HG03097 (cell line): ENCODE data around the gene HACE1.
"Not testable (repeated sequence)": the region's sequence is repeated elsewhere in the genome, so short reads cannot be mapped to it uniquely, and the experiment has no call there.

Source experiments
- ATAC-seq: cut with Tn5 transposase; IDR thresholded peaks from one replicate; pipeline ENCODE4 v1.9.1; 2021; ENCODE audit not compliant: unreplicated experiment, low FRiP score

HACE1 gene

DNA sequence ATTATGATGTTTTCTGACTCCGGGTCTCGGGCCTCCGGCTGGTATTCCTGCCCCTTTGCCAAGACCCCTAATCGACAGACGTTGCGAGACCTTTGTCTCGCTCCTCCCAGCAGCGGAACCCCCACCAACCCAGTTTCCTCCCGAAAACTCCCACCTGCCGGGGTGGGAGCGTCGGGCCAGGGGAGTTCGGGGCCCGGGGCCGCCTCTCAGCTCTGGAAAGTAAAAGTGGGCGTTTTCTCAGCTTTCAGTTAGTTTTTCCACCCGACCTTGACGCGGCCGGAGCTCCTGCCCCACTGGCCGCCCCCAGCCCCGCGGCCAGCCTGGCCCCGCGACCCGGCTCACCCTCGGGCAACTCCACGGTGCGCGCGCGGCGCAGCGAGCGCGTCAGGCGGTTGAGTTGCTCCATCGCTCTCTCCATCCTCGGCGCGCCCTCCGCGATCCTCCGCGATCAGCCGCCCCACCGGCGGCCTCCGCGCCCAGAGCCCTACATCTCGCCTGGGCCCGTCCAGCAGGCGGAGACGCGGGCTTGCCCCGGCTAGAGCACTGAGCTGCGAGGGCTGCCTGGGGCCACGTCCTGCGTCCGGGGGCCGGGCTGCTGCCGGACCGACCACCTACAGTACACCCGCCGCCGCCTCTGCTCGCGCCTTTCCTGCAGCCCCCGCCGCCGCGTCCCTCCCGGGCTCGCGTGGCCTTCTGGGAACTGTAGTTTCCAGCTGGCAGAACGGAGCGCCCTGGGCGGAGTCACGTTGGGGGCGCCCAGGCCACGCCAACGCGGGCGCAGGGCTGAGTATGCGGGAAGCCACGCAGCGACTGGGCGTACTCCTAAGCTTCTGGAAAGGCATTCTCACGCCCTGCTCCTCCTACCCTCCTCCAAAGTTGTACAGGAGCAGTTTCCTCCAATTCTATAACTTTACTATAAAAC, at the start of gene HACE1:
TSS of gene HACE1 (minus strand) at position 695 of the 922 bp plus-strand sequence. CDS start at position 418, 277 bp downstream.
- peak; percentile 99 for ATAC-seq

DNA sequence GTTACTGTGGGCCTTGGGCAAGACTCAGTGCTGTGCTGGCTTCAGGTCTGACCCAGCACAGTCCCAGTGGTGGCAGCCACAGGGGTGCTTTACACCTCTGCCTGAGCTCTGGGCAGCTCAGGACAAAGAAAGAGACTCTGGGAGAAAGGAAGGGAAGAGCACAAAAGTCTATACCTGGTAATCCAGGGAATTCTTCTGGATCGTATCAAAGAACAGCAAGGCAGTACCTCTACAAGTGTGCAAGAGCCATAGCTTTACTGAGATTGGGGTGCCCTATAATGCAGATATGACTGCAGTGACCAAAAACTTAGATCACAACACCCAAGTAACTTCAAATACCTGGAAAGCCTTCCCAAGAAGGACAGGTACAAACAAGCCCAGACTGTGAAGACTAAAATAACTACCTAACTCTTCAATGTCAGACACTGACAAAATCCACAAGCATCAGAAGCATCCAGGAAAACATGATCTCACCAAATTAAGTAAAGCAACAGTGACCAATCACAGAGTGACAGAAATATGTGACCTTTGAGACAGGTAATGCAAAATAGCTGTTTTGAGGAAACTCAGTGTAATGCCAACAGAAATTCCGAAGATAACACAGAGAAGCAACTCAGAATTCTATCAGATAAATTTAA, 49.3 kb upstream of the HACE1 start:
- no peak for ATAC-seq

GRCh38 chr6:104908031-104908887, 48.5 kb upstream of the HACE1 start:
- ATAC-seq = no peak

- not testable (repeated sequence) for ATAC-seq
These were observed 39.2 kb upstream of the HACE1 start for GRCh38 chr6:104898893-104899292.

DNA sequence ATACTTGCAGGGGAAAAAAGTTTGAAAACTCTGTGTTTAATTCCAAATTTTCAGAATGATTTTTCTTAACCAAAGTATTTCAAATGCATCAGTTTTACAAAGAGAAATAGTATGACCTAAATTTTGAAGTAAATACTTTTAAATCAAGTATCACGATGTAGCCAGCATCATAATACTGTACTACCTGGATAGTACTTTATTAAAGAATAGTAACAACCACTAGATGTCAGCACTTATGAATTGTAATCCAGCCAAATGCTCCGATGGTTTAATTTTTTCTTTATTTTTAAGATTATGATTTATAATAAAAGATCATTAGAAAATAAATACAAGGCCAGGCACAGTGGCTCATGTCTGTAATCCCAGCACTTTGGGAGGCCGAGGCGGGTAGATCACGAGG, 37.2 kb upstream of the HACE1 start:
- no peak for ATAC-seq

- ATAC-seq = no peak
These were observed 28.3 kb upstream of the HACE1 start for GRCh38 chr6:104888066-104888465.

DNA sequence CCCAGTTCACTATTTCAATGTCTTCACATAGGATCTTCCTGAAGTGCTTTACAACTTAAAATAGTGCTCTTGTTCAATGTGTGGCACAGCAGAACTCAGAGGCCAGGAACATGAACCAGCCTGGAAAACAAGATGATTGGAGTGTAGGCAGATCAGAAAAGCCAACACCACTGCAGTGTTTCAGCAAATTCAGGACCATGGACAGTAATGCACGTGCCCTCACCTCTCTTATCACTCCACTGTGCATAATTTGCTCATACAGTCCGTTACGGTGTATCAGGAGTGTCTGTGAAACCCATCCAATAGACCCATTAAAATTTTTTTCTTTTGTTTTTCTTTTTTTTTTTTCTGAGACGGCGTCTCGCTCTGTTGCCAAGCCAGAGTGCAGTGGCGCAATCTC, 27.6 kb upstream of the HACE1 start:
- ATAC-seq = no peak

DNA sequence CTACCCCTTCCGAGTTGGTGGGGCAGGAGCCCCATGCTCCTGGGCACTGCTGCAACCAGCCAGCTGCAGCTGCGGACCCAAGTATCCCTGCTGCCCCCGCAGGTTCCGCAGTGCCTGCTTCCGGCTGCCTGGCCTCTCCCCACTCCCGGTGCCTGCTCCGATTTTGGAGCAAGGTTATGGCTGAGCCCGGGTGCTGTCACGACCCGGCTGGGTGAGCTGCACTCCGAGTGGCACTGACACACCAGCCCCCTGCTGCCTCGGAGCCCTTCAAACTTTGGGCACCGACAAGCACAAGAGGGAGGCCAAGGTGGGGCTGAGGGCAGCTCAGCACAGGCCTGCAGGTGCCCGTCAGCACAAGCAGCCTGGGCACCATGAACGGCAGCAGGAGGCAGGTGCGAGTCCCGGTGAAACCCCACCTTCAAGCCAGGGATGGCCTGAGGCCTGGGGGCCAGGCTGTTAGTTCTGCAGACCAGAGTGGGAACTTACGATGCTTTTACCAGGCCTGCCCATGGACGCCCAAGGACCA, 25.9 kb upstream of the HACE1 start:
- ATAC-seq = no peak

DNA sequence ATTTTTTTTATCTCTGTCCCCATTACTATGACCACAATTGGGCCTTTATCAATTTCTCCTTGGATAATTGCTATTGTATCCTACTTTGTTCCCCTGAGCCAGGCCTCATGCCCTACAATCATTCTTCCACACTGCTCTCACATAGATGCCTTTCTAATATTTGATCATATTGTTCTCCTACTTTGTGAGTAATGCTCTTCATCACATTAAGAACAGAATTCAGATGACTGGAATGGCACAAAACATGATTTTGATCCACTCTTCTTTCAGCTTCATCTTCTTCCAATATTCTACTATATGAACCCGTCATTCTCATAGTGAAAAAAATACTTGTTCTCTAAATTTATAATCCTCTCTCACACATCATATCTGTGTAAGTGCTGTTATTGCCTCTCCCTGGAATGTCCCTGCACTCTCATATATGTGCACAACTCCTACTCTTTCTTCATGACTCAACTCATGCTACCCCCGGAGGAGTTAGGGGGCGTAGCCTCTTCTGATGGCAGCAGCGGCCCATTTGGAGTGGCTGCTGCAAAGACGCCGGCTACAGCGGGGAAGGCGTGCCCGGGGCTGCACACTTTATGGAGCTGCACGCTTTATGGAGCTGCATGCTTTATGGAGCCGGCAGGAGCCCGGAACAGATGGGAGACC, 25.3 kb upstream of the HACE1 start:
- ATAC-seq = no peak

- ATAC-seq = no peak
These were observed 22.4 kb upstream of the HACE1 start for GRCh38 chr6:104881964-104882668.

GRCh38 chr6:104862456-104862855, 2.7 kb upstream of the HACE1 start:
- no peak for ATAC-seq

- no peak for ATAC-seq
These were observed 502 bp upstream of the HACE1 start for GRCh38 chr6:104860221-104860620.

GRCh38 chr6:104858642-104859041, 1.1 kb downstream of the HACE1 start:
- no peak for ATAC-seq

DNA sequence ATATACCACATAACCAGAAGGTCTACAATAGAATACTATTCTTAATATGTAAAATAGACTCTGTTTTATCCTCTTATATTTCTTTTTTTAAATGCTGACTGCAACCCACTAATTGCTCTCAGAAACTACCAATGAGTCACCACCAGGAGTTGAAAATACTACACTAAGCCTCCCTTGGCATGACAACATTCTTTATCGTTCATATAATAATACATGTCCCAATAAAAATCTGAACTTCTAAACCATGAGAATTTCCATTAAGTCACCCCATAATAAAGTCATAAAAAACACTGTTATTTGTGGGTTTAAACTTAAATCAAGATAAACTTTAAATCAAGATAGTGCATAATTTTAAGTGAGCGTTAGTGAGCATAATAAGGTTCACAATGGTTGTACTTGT, 4.2 kb downstream of the HACE1 start:
- no peak for ATAC-seq

- ATAC-seq = not testable (repeated sequence)
These were observed 12.0 kb downstream of the HACE1 start for GRCh38 chr6:104847721-104848120.

- ATAC-seq = no peak
These were observed 16.5 kb downstream of the HACE1 start for GRCh38 chr6:104843229-104843628.

DNA sequence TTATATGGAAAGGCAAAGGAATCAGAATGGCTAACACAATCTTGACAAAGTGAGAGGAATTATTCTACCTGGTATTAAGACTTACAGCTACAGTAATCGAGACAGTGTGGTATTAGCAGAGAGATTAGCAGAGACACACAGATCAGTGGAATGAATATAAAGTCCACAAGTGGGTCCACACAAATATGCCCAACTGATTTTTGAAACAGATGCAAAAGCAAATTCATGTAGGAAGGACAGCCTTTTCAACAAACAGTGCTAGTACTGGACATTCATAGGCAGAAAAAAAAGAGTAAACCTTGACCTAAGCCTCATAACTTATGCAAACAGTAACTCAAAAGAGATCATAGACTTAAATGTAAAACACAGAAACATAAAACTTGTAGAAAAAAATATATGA, 22.6 kb downstream of the HACE1 start:
- no peak for ATAC-seq

GRCh38 chr6:104836479-104837020, 23.2 kb downstream of the HACE1 start:
- ATAC-seq = not testable (repeated sequence)

- ATAC-seq = no peak
These were observed 23.9 kb downstream of the HACE1 start for GRCh38 chr6:104835782-104836181.
